GM12864 (cell line): Measurements from ENCODE around the gene HRAS.

Experiments used
- DNase-seq: peaks from one replicate; pipeline ENCODE4 v3.0.0-alpha.2; 2011; ENCODE audit warnings: low read depth
- H3K4me3 ChIP-seq: 2 replicates; pipeline ENCODE4 v1.5.1; 2011; ENCODE audit warnings: mild to moderate bottlenecking, low read depth, low read length, control low read depth
- TF ChIP-seq, protein P1 (sequence below): IDR thresholded peaks from 2 replicates; pipeline ENCODE4 v1.5.1; 2011; ENCODE audit warnings: low read depth, mild to moderate bottlenecking, moderate library complexity, low read length, control low read depth, inconsistent platforms; ENCODE audit errors: missing control alignments

HRAS gene

DNA sequence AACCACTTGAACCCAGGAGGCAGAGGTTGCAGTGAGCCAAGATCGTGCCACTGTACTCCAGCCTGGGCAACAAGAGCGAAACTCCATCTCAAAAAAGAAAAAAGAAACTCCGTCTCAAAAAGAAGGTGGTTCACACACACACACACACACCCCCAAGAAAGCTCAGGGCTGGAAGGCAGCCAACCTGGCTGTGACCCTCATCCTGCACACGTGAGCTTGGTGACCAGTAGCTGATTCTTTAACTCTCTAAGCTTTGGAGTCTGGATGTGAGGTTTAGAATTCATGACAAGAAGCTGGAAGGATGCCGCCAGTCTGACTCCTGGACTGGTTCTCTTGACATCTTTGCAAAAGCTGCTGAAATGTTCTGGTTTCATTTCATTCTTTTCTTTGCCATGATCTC, 26.4 kb downstream of the HRAS start:
- no peak overlapping the region for H3K4me3 ChIP-seq
- DNase-seq, result no peak
- TF ChIP-seq, protein P1, sequence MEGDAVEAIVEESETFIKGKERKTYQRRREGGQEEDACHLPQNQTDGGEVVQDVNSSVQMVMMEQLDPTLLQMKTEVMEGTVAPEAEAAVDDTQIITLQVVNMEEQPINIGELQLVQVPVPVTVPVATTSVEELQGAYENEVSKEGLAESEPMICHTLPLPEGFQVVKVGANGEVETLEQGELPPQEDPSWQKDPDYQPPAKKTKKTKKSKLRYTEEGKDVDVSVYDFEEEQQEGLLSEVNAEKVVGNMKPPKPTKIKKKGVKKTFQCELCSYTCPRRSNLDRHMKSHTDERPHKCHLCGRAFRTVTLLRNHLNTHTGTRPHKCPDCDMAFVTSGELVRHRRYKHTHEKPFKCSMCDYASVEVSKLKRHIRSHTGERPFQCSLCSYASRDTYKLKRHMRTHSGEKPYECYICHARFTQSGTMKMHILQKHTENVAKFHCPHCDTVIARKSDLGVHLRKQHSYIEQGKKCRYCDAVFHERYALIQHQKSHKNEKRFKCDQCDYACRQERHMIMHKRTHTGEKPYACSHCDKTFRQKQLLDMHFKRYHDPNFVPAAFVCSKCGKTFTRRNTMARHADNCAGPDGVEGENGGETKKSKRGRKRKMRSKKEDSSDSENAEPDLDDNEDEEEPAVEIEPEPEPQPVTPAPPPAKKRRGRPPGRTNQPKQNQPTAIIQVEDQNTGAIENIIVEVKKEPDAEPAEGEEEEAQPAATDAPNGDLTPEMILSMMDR, result no peak

DNA sequence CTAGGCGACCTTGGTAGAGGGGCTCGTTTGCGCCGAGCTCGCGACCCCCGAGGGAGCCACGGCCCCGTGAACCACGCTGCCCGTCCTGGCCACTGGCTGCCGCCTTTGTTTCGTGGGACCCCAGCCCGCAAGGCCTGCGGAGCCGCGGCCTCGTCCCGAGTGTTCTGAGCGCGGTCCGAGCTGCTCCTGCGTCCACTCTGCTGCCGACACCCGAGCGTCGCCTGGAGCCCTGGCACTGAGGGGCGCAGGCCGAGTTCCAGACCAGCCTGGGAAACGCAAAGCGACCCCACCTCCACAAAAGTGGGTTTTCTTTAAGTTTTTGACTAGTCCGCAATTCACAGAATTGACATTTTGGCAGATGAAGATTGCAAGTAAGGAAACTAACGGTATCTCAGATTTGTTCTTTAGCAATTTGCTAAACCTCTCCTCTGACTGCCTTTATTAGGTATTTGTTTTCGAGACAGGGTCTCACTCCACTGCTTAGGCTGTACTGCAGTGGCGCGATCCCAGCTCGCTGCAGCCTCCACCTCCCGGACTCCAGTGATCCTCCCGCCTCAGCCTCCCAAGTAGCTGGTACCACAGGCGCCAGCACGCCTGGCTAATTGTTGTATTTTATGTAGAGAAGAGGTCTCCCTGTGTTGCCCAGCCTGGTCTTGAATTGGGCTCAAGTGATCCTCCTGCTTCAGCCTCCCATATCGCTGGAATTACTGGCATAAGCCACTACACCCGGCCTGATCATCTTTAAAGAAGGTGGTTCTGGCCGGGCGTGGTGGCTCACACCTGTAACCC, 27.5 kb downstream of the HRAS start:
- TF ChIP-seq, protein P1, result no peak
- H3K4me3 ChIP-seq, result peak overlapping the region; percentile 68
- no peak for DNase-seq

DNA sequence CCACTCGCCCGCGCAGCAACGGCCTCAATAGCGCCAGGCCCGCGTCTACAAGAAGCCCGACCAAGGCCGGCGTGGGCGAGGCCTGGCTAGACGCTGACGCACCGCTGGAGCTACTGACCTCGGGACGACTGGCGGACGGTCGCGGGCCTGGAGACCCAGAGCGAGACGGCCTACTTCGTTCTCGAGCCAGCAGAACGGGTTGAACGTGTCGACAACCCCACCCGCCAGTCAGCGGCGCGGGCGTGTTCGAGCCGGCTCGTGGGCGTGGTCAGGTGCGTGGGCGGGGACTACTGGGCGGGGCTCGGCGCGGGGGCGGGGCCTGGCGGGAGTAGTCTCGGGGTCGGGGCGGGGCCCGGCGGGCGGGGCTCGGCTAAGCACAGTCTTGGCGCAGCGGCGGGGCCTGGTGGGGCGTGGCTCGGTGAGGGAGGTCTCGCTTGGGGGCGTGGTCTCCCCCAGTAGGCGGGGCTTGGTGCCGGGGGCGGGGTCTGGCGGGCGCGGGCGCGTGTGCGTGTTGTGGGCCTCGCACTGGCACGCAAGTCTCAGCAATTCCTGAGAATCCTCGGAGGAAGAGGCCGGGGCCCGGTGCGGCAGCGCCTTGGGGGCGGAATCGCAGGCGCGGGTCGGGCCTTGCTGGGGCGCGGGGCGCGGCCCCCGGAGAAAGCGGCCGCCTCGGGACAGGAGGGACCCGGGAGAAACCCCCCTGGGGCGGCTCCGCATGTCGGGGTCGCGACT, 28.2 kb downstream of the HRAS start, which contains the start of gene RNH1:
TSS of gene RNH1 (minus strand) at position 248 of the 732 bp plus-strand sequence. CDS start 5,080 bp downstream, outside the sequence.
- DNase-seq, result peak; percentile 65

DNA sequence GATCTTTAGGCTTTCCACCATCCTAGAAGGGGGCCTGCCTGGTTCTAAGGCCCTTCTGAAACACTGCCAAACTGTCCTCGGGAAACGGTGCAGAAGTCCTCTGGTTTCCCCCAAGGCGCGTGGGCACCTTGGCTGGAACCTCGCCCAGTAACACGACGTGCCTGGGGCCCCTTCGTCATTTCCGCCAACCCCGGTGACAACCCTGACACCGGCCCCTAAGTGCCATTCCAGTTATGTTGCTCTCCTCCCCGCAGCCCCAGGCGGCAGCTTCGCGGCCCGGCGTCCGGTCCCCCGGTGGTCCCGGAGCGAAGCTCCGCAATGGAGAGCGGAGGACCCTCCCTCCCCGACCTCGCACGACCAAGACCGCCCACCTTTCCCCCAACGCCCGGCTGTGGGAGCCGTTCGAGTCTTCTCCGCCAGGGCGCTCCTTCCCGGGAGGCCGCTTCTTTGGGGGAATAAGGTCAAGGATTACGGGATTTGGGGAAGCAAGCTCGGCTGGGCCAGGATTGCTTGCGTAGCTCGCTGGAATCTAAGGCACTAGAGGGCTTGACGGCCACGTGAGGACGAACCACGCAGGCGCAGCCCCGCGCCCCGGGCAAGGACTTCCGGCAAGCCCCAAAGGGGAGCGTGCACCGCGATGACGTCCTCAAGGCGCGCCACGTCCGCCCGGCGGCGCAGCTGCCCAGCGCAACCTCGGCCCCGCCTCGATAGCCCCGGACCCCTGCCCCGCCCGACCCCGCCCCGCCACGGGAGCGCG, 29.0 kb downstream of the HRAS start:
- TF ChIP-seq, protein P1, result no peak
- peak overlapping the region; percentile 63 for H3K4me3 ChIP-seq
- DNase-seq, result peak; percentile 91

More for the DNA sequence above, 28.2 kb downstream of the HRAS start, which contains the start of gene RNH1:
- peak within 1 kb of the TSS; percentile 68 for H3K4me3 ChIP-seq
- TF ChIP-seq, protein P1, result no peak

DNA sequence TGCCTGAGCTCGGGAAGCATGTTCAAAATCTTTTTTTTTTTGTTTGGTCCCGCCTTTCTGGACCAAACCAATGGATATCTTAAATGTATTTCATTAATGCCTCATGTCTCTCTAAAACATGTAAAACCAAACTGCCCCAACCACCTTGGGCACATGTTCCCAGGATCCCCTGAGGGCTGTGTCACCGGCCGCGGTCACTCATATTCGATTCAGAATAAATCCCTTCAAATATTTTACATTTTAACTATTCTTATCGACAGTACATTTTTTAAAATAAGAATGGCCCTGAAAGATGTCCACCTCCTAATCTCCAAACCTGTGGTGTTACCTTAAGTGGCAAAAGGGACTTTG, 30.4 kb downstream of the HRAS start:
- peak overlapping the region; percentile 63 for H3K4me3 ChIP-seq
- no peak for DNase-seq
- TF ChIP-seq, protein P1, result no peak

DNA sequence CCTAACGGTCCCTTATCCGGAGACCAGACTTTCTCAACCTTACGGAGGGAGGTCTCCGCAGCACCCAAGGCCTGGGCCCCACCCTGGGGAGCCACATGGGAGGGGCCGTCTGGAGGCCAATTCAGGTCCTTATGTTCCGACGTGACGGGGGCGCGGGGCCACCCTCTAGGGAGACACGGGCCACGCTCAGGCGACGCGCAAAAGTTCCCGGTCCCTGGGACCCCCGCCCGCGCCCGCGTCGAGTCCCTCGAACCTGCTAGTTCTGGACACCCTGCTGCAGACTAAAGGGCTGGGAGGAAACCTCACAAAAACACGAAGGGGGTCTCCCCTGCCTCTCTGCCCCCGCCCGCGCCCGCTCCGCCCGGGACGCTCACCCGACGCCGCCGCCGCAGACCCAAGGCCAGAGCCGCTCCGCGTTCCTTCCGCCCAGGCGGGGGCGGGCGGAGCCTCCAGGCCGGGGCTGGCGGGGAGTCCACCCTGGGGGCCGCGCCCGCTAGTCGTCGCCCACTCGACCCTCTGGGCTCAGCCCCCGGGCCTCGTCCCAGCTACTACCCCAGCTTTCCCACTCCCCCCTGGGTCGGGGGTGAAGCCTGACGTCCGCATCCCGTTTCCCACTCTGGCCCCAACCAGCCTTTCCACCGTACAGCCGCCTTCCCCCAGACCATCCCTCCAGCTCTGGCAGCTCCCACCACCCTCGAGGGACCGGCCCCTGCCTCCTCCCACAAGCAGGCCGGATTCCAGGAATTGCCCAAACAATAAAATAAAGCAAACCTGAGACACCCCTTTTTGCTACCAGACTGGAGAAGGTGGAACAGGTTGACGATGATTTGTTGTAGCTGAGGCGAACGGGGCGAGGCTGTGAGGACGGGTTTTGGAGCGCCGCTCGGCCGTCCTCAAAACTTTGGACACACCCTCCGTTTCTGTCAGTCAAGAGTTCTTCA, 31.1 kb downstream of the HRAS start:
- TF ChIP-seq, protein P1, result no peak
- DNase-seq, result no peak
- H3K4me3 ChIP-seq, result peak overlapping the region; percentile 63
